Progenitor cell of endocrine pancreas (in vitro differentiated cells): ENCODE measurements around the gene STAC2. TPM values are rescaled to one million over a fixed set of nuclear protein-coding genes. Genes with fewer than 3 reads are reported as not detected.

Source experiments
- DNase-seq: peaks from one replicate; pipeline ENCODE4 v3.0.0; 2021; ENCODE audit warnings: low spot score; ENCODE audit not compliant: unreplicated experiment
- H3K27ac Mint-ChIP-seq: 2 replicates; pipeline ENCODE4 v1.8.0; 2021; ENCODE audit warnings: mild to moderate bottlenecking, moderate library complexity, mixed read lengths
- H3K27me3 Mint-ChIP-seq: 2 replicates; pipeline ENCODE4 v1.8.0; 2021; ENCODE audit warnings: mixed read lengths
- H3K36me3 Mint-ChIP-seq: 2 replicates; pipeline ENCODE4 v1.8.0; 2022; ENCODE audit warnings: mixed read lengths; ENCODE audit not compliant: insufficient read depth
- H3K4me1 Mint-ChIP-seq: 2 replicates; pipeline ENCODE4 v1.8.0; 2021; ENCODE audit warnings: low read depth, mixed read lengths
- H3K4me3 Mint-ChIP-seq: 2 replicates; pipeline ENCODE4 v1.8.0; 2021; ENCODE audit warnings: low read depth, mild to moderate bottlenecking, moderate library complexity, mixed read lengths
- H3K9me3 Mint-ChIP-seq: 2 replicates; pipeline ENCODE4 v1.8.0; 2021; ENCODE audit warnings: low read depth, mixed read lengths
- CTCF ChIP-seq: fragments of 200-600 bp; sonication (generic); IDR thresholded peaks from one replicate; pipeline ENCODE4 v1.5.0; 2021; ENCODE audit warnings: antibody characterized with exemption, mild to moderate bottlenecking; ENCODE audit not compliant: unreplicated experiment
- long read RNA-seq: library from polyadenylated mRNA; unstranded; transcript quantifications from one replicate; pipeline ENCODE4 v2.0.0, GENCODE V29; 2020
- total RNA-seq: library from RNA; stranded (reverse); gene quantifications from 2 replicates; pipeline ENCODE4 v1.2.1, GENCODE V29; 2021

STAC2 gene, protein sequence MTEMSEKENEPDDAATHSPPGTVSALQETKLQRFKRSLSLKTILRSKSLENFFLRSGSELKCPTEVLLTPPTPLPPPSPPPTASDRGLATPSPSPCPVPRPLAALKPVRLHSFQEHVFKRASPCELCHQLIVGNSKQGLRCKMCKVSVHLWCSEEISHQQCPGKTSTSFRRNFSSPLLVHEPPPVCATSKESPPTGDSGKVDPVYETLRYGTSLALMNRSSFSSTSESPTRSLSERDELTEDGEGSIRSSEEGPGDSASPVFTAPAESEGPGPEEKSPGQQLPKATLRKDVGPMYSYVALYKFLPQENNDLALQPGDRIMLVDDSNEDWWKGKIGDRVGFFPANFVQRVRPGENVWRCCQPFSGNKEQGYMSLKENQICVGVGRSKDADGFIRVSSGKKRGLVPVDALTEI
- total RNA-seq = not detected in 2 replicates
- long read RNA-seq = 0 reads

DNA sequence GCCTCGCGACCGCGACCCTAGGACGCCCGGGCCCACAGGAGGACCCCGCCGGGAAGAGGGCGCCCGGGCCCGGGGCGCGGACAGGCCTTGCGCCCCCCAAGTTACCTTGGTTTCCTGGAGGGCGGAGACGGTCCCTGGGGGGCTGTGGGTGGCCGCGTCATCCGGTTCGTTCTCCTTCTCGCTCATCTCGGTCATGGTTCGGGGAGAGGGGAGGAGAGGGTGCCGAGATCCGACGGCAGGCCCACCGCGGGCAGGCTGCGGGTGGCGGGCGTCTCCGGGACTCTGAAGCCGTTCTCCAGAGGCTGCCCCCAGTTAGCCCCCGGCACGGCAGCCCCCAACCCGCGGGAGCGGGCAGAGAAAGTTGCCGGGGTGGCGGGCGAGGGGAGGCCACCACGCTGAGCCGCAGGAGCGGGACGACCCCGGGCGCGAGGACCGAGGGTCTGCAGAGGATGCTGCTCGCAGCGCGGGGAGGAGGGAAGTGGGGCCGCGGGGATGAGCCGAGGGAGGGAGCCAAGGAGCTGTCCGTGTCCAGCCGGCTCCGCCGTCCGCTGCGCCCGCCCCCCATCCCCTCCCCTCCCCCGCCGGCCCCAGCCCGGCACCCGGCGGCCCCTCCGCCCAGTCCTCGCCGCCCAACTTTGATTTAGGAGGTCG is at the start of gene STAC2:
Gene STAC2, minus strand, starts transcription at position 638 of the 651 bp plus-strand sequence. Its CDS starts 443 bp downstream, at position 195.
- DNase-seq = no peak
- Mint-ChIP-seq H3K9me3 (no peaks in the 10 kb centered on the region), H3K27me3 (peaks cover 67% of the 10 kb centered on the region), H3K4me3 (peak within 1 kb of the TSS; percentile 61), H3K4me1 (peaks cover 7% of the 10 kb centered on the region), H3K27ac (no peak within 1 kb of the TSS), H3K36me3 (no peaks in the 10 kb centered on the region)
- no peak for TF ChIP-seq CTCF

GRCh38 chr17:39271546-39271945 is 45.8 kb upstream of the STAC2 start:
- peaks cover 13% of the 10 kb centered on the region for H3K36me3 Mint-ChIP-seq
- no peak overlapping the region for H3K4me3 Mint-ChIP-seq
- no peak for TF ChIP-seq CTCF
- no peaks in the 10 kb centered on the region for H3K27me3 Mint-ChIP-seq
- H3K27ac Mint-ChIP-seq = no peak overlapping the region
- H3K4me1 Mint-ChIP-seq = no peaks in the 10 kb centered on the region
- no peaks in the 10 kb centered on the region for H3K9me3 Mint-ChIP-seq
- no peak for DNase-seq

GRCh38 chr17:39270923-39271322 is 45.2 kb upstream of the STAC2 start:
- H3K9me3 Mint-ChIP-seq = no peaks in the 10 kb centered on the region
- H3K4me3 Mint-ChIP-seq = no peak overlapping the region
- peaks cover 13% of the 10 kb centered on the region for H3K36me3 Mint-ChIP-seq
- DNase-seq = no peak
- no peak overlapping the region for H3K27ac Mint-ChIP-seq
- H3K4me1 Mint-ChIP-seq = no peaks in the 10 kb centered on the region
- H3K27me3 Mint-ChIP-seq = no peaks in the 10 kb centered on the region
- TF ChIP-seq CTCF = peak; percentile 23

GRCh38 chr17:39264119-39264518 is 38.4 kb upstream of the STAC2 start:
- no peak overlapping the region for H3K4me3 Mint-ChIP-seq
- H3K4me1 Mint-ChIP-seq = no peaks in the 10 kb centered on the region
- no peak for TF ChIP-seq CTCF
- no peaks in the 10 kb centered on the region for H3K27me3 Mint-ChIP-seq
- H3K27ac Mint-ChIP-seq = no peak overlapping the region
- H3K9me3 Mint-ChIP-seq = no peaks in the 10 kb centered on the region
- H3K36me3 Mint-ChIP-seq = peaks cover 27% of the 10 kb centered on the region
- no peak for DNase-seq

- DNase-seq = no peak
- H3K4me1 Mint-ChIP-seq = no peaks in the 10 kb centered on the region
- H3K36me3 Mint-ChIP-seq = peaks cover 38% of the 10 kb centered on the region
- TF ChIP-seq CTCF = peak; percentile 33
- peaks cover 20% of the 10 kb centered on the region for H3K27me3 Mint-ChIP-seq
- H3K27ac Mint-ChIP-seq = no peak overlapping the region
- H3K9me3 Mint-ChIP-seq = no peaks in the 10 kb centered on the region
- no peak overlapping the region for H3K4me3 Mint-ChIP-seq
Measured at GRCh38 chr17:39261286-39261685, 35.5 kb upstream of the STAC2 start.
